Glomerular visceral epithelial cell (primary cell): ENCODE data around the gene GSX1.

Experiments
- DNase-seq: peaks from one replicate; pipeline ENCODE4 v3.0.0-alpha.2; 2016; ENCODE audit errors: extremely low spot score

GSX1 gene

GRCh38 chr13:27833206-27833605, 40.9 kb downstream of the GSX1 start:
- no peak for DNase-seq

GRCh38 chr13:27834095-27834494, 41.8 kb downstream of the GSX1 start:
- DNase-seq = no peak

GRCh38 chr13:27835799-27836198, 43.5 kb downstream of the GSX1 start:
- no peak for DNase-seq

DNA sequence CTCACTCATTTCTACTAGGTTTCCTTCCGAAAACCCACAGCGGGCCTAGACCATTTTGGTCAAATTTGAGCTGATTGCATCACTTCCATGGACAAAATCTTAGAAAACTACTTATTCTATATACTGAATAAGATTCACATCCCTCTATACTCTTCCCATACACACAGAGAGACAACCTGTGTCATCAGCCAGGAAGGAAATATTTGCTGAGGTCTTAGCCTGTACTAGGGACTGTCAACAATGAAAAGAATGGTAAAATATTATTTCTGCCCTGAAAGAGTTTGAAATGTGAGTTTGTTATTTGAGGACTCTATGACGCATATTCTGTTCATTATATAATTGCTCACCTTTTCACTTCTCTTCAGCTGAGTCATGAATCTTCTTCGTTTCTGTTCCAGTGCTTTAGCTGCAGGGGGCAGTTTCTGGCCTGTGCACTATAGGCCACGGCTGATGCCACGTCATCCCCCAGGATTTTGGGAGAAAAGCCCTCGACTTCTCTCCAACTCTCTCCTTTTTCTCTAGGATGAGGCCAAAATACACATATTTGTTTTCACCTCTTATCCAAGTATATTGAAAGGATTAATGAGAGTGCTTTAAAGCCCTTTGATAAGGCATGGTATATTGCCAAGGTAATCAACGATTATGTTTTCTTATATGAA, 47.7 kb downstream of the GSX1 start:
- no peak for DNase-seq

DNA sequence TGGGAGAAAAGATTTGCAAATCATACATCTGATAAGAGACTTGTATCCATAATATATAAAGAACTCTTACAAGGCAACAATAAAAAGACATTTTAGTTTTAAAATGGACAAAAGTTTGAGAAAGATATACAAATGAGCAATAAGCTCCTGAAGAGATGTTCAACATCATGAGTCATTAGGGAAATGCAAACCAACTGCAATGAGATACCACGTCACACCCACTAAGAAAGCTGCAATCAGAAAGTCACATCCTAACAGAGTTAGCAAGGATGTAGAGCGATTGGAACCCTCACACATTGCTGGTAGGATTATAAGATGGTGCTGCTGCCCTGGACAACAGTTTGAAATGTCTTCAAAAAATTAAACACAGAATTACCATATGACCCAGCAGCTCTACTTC, 50.3 kb downstream of the GSX1 start:
- no peak for DNase-seq
